ENCODE results near the gene APOL1.

- TF ChIP-seq CTCF (IDR thresholded peaks at IDR 0.05; ENCODE audit: low read depth, low read length, missing input control) = no peak
- TF ChIP-seq ATF3 (IDR thresholded peaks at IDR 0.05) = no peak
- no peak for TF ChIP-seq MAX (IDR thresholded peaks at IDR 0.05)
- TF ChIP-seq FOXA1 (IDR thresholded peaks at IDR 0.05) = no peak
Measured at GRCh38 chr22:36212901-36213300, 40.0 kb upstream of the APOL1 start.
